Stimulated activated CD4-positive, alpha-beta T cell treated with anti-CD3 and anti-CD28 coated beads, Interleukin-12 subunit alpha, Interleukin-12 subunit beta, amount 100 ng/mL, for 24 hours (primary cell): ENCODE data around the gene PRKCI.
"Not testable (repeated sequence)": the region's sequence is repeated elsewhere in the genome, so short reads cannot be mapped to it uniquely, and the experiment has no call there.

Experiments used
- DNase-seq, 2 experiments: peaks; one replicate each; pipeline ENCODE4 v3.0.0-alpha.2; 2020; ENCODE audit warnings: low read depth in 2 of 2

The PRKCI gene

DNA sequence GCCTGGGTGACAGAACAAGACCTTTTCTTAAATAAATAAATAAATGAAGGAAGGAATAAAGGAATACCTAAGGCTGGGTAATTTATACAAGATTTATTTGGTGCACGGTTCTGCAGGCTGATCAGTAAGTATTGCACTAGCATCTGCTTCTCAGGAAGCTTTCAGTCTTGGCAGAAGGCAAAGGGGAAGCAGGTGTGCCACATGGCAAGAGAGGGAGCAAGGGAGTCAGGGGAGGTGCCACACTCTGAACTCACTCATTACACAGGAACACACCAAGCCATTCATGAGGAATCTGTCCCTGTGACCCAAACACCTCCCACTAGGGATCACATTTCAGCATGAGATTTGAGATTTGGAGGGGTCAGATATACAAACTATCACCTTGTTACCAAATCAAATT, 56.4 kb downstream of the PRKCI start:
- DNase-seq, result no peak

DNA sequence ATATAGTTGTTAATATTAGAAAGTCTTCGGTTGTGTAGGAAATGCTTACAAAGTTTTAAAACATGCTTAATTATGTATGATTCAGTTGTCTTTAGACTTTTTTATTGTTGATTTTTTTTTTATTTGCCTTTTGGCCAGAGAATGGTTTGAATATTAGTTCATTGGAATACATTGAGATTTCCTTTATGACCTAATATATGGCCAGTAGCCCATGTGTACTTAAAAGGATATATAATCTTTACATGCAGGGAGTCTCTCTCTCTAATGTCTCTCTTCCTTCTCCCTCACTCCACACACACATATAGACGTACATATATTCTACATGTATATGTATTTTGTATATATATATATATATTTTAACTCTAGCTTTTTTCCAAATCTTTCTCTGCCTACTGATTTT, 68.0 kb downstream of the PRKCI start:
- no peak for DNase-seq

DNA sequence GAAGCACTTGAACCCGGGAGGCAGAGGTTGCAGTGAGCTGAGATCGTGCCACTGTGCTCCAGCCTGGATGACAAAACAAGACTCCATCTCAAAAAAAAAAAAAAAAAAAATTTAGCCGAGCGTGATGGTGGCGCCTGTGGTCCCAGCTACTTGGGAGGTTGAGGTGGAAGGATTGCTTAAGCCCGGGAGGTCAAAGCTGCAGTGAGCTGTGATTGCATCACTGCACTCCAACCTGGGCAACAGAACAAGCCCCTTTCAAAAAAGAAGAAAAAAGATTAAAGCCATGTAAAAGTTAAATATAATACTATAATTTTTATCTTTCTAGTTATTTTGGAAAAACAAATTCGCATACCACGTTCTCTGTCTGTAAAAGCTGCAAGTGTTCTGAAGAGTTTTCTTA, 73.4 kb downstream of the PRKCI start:
- no peak for DNase-seq

DNA sequence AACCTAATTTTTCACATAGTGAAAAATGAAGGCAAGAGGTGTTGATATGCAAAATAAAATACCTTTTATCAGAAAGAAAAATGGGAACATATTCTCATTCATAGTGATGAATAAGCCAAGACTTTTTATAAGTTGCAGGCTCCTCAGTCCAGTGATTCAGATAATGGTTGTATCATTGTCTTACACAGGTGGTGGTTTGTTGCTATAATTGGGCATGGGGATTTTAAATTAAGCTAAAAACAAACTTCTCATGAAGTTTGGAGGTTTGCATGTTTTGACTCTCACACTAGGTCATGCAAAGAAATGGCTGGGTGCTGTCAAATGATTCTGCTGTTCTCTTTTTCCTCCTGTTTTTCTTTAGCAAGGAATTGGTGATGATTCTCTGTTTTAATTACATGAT, 74.5 kb downstream of the PRKCI start:
- DNase-seq, result no peak

DNA sequence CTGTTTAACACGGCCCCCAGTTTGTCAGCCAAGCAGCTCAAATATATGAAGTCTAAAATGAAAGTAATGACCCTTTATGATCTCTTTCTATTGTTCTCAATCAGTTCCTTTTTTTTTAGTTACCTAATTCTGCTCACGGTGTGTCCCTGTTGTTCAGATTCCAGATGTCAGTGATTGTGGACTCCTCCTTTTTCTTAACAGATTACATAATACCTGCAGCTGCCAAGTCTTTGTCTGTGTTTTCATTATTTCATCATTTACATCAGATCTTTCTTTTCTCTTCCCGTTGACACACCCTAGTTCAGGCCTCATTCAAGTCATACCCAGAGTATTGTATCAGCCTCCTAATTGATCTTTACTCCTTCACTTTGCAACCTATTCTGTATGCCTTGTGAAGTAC, 79.2 kb downstream of the PRKCI start:
- DNase-seq, result no peak

DNA sequence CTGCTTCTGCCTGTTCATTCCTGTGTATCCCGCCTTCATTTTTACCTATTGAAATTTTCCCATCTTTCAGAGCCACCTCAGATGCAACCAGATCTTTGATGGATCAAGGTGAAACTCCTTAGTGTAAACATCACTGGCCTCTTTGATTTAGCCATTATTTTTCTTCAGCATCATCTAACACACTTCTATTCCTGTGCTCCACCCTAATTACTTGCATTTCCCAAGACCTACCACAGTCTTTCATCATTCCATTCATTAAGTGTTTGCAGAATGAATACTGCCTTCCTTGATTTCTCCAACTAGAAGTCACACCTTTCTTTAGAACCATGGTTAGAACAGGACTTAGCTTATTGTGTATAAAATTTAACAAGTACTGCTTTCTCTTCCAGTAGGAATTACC, 79.8 kb downstream of the PRKCI start:
- DNase-seq, result no peak

DNA sequence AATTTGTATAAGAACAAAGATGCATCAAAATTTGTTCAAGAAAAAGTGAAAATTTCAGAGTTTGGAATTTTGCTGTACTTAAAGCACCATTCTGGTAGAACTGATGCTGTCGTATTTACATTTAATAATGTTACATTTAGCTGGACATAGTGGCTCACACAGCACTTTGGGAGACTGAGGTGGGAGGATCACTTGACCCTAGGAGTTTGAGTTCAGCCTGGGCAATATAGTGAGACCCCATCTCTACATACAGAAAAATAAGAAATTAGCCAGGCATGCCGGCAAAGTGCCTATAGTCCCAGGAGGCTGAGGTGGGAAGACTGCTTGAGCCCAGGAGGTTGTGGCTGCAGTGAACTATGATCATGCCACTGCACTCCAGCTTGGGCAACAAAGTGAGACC, 83.8 kb downstream of the PRKCI start:
- no peak for DNase-seq

DNA sequence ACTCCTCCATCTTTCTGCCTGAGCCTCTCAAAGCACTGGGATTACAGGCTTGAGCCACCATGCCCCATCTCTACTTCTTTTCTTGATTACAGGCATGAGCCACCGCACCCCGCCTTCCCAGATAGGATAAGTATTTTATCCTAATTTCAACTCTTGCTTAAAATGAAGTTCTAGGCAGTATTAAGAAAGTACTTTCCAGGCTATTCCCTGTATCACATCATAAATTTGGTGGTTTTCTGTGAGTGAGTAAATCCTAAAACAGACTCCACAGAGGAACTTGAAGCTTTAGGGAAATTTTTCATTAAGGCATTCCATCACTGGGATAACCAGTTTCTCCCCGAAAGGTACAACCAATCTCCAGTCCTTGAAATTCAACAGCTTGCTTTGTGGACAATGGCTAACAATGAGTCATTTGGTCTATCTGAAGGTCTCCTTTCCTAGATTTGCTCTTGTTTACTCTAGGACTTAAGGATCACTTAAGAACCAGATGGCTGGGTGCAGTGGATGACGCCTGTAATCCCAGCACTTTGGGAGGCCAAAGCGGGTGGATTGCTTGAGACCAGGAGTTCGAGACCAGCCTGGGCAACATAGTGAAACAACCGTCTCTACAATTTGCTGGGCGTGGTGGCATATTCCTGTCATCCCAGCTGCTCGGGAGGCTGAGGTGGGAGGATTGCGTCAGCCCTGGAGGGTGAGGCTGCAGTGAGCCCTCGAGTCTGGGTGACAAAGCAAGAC, 85.6 kb downstream of the PRKCI start:
- DNase-seq, result no peak

DNA sequence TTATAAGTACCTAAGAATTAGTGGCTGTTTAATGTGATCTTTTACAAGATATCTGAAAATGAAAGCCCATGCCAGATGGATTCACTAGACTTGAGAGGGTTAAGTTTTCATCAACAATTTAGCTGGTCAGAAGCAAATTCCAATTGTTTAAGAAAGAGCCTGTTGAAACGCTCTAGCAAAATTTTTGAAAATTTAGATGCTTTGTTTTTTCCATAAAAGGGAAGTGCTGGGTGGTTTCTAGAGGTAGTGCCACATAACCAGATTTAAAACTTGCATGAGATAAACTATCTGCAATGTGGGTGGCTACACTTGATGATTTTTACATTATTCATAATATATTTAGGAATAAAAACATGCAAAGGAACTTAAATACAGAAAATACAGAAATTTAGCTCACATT, 86.8 kb downstream of the PRKCI start:
- no peak for DNase-seq

DNA sequence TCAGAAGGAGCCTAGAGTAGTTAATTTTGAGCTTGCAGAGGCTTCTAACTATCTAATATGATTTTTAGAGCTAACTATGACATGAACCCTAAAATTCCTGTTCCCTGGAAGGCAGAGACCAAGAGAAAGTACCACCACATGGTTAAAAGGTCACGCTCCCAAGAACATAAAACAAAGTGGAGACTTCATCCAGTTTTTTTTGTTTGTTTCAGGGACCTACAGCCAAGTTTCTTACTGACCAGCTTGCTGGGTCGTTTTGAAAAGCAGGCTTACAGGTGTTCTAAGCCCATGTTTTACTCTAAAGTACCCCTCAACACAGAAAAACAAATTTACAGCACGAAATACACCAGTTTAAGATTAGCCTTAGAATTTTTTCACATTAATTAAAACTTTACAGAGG, 95.7 kb downstream of the PRKCI start:
- no peak for DNase-seq

DNA sequence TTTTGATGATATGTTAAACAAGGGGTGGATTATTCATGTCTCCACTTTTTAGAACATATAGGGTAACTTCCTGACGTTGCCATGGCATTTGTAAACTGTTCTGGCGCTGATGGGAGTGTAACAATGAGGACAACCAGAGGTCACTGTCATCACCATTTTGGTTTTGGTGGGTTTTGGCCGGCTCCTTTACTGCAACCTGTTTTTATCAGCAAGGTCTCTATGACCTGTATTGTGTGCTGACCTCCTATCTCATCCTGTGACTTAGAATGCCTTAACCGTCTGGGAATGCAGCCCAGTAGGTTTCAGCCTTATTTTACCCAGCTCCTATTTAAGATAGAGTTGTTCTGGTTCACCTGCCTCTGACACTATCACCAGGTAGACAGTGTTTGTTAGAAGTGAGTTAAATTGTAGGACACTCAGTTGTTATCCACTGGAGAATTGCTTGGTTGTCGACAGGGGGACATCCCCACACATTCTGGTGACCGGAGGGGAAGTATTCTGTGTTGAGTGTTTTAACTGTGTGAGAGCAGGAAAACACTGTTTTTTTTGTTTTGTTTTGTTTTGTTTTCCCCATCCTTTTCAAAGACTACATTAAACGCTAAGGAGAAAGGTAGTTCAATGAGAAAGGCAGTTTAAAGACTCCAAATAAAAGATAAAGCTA, 98.4 kb downstream of the PRKCI start:
- DNase-seq, result no peak

DNA sequence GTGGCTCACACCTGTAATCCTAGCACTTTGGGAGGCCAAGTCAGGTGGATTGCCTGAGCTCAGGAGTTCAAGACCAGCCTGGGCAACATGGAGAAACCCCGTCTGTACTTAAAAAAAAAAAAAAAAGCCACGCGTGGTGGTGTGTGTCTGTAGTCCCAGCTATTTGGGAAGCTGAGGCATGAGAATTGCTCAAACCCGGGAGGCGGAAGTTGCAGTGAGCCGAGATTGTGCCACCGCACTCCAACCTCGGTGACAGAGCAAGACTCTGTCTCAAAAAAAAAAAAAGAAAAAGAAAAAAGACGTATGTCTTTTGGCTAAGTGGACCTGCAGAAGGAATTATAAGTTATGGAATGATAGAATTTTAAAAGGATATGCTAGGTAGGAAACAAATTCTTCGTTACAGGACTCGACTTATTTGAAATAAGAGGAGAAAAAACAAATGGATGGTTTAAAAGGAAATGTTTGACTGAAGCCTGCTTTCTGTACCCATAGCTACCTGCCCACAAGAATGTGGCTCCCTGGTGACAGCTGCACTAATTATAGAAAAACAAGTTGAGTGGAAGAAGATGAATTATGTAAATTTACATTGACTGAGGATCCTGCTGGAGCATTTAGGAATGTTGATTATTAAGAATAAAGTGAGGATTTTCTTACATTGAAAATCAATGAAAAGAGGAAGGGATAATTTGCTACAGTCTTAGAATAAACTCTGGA, 99.3 kb downstream of the PRKCI start:
- no peak for DNase-seq

DNA sequence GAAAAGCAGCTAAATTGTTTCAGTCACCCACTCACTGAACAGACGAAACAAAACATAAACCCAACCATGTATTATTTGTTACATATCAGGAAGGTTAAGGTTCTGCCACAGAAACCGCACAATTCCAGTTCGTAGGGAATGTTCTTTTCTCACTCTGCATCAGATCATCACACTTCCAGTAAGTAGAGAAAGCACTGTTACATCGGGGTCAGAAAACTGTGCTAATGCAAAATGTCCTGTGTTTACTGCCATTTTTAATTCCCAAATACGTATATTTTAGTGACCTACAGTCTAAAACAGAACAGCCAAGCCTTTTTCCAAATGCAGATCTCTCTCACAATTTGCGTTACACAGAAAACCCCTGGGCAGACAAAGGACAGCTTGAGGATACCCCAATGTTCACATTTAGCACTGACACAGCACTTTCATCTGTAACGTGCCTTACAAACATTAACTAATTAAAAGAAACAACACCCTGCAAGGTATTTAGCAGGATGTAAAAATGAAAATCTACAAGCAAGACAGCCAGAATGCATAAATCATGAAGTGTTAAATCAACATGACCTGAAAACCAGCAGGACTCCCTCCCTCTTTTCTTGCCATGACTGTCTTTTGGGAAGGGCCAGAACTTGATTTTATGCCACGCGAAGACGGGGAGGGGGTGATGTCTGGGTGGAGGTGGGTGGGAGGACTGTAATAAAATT, 100.5 kb downstream of the PRKCI start:
- no peak for DNase-seq

DNA sequence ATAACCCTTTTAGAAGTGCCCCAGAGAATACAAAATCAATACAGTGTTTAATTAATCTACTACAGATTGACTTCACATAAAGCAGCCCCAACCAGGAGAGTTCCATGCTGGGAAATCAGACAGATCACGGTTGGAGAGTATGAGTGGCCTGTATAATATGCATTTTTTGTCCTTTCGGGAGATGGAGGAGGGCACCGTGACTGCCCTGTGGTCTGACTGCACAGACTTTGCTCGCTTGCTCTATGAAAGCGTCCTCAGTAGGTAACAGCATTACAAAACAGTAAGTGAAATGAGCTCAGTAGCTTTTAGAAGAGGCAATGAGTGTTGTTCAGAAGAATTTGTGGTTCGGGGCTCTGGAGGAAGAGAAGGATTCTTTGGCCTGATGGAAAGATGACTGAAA, 101.1 kb downstream of the PRKCI start:
- DNase-seq, result no peak

DNA sequence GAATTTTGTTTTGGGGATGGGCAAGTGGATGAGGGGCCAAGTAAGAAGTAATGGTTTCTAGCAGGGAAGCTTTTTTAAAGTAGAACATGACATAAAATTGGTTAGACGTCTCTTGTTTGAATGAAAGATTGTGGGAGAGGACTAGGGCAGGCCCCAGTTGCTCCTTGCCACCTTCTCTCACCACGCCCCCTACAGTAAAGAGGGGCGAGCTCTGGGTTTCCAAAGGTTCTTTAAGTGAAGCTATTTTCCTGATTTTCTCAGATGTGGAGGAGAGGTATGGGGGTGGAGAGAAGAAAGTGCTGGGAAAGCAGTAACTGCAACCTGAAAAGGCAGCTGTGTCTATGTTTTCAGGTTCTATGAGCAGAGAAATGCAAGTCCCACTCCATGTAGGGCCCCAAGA, 102.7 kb downstream of the PRKCI start:
- DNase-seq, result no peak

DNA sequence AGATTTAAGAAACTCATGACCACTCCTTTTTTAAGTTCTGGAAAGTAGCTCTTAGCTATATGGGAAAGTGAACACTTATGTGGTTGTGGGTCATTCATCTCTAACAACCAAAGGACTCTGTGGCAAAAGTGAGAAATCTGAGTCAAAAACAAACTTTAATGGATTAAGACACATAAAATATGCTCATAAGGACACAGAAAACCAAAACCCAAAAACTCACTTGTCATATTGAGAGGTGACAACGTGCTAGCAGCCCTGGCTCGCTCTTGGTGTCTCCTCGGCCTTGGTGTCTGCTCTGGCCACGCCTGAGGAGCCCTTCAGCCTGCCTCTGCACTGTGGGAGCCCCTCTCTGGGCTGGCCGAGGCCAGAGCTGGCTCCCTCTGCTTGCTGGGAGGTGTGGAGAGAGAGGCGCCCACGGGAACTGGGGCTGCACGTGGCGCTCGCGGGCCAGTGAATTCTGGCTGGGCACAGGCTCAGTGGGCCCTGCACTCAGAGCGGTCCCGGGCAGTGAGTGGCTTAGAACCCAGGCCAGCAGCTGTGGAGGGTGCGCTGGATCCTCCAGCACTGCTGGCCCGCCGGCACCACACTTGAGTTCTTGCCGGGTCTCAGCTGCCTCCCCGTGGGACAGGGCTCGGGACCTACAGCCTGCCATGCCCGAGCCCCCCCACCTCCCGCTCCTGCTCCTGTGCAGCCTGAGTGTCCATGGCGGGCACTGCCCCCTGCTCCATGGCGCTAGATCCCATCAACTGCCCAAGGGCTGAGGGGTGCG, 105.0 kb downstream of the PRKCI start:
- DNase-seq, result no peak

DNA sequence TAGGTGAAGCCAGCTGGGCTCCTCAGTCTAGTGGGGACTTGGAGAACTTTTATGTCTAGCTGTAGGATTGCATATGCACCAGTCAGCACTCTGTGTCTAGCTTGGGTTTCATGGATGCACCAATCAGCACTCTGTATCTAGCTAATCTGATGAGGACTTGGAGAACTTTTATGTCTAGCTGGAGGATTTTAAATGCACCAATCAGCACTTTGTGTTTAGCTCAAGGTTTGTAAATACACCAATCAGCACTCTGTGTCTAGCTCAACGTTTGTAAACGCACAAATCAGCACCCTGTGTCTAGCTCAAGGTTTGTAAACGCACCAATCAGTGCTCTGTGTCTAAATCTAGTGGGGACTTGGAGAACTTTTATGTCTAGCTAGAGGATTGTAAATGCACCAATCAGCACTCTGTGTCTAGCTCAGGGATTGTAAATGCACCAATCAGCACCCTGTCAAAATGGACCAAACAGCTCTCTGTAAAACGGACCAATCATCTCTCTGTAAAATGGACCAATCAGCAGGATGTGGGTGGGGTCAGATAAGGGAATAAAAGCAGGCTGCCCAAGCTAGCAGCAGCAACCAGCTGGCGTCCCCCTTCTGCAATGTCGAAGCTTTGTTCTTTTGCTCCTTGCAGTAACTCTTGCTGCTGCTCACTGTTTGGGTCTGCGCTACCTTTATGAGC, 105.8 kb downstream of the PRKCI start:
- not testable (repeated sequence) for DNase-seq

DNA sequence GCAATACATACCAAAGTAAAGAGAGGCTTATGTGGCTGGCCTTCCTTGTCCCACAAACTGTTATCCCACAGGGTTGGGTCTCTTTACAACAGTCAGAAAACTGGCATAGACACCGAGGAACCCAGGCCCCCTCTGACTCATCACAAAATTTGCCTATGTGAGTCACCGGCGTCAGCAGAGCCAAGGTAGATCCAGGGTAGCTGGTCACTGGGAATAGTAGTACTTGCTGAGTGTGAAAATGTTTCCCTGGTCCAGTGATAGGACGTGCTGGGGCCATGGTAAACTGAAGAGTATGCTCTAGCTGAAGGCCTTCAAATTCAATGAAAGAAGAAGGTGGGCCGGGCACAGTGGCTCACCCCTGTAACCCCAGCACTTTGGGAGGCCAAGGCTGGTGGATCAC, 108.1 kb downstream of the PRKCI start:
- DNase-seq, result no peak

DNA sequence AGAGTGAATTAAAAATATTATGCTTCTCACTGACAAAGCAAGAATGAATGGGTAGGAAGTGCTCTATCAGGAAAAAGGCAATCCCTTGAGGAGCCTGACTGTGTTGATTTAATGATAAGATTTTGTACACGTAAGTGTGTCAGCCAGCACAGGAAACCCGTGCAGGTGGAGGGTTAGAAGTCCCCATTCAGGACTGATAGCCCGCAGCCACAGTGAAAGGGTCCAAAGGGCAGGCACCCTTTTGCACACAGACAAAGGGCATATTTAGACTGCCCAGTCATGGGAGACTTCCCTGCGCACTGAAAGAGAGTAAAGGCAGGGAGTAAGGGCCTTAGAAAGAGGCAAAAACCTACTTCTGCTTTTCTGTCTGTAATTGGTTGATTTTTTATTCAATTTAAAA, 108.9 kb downstream of the PRKCI start:
- DNase-seq, result no peak

DNA sequence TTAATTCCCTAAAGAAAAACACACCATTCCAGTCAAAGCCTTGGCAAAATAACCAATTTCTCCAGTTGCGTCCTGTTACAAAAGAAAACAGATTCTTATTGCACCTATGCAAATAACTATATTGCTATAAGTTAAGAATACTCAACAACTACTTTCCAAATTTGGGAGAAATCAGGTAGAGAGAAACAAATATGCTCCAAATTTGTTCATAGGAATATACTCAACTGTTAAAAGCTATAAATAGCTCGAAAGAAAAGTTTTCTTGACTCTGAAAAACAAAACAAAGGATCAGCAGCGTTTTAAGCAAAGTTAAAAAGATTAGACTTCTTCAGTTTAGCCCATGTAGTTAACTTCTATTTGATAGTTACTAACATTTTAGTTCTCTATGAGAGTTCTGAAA, 115.2 kb downstream of the PRKCI start:
- no peak for DNase-seq

DNA sequence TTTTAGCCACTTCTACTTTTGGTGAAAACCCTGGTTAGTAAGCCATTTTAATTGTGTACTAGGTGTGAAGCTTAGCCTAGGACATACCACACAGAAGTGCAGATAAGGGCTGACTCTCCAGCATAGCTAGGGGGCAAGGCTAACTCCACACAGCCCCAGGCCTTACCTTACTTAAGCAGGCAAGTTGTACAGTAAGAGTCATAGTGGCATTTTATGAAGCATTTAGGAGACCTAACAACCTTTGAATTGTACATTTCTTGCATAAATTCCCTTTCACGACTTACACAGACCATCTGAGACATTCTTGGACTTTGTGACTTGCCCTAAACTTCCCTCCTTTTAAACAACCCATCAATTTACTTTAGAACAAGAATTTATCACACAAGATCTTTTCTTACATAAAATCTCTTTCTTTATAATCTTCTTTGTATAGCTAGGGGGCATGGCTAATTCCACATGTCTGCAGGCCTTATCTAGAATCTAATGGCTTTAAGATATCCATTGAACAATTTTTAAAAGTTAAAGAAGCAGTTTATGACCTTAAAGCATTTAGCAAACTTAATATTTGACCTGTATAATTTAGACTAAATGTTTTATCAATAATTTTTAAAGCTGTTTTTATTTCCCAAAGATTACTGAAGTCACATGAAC, 116.6 kb downstream of the PRKCI start:
- no peak for DNase-seq
